CD4-positive, alpha-beta T cell treated with Interleukin-17A for 4 hours (primary cell): Measurements from ENCODE around the gene GLDN.

ENCODE experiments used
- DNase-seq: peaks from one replicate; pipeline ENCODE4 v3.0.0-alpha.2; 2020; ENCODE audit warnings: mixed read lengths

The GLDN gene

DNA sequence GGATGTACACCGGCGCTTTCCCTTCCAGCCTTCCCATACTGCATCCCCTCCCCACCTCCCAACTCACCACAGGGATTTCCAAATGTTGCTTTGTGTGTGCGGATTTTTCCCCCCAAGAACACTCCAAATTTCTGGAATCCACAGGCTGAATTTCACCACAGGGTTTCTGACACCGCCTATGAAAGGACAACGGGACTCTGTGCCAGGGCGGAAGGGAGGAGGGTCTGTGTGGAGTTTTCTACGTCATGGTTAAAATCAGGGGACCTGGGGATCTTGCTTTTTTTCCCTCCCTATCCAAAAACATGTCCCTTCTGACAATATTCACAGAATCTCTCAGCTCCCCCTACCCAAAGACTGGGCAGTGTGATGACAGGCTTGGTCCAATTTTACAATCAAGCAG, 17.7 kb upstream of the GLDN start:
- DNase-seq = no peak

DNA sequence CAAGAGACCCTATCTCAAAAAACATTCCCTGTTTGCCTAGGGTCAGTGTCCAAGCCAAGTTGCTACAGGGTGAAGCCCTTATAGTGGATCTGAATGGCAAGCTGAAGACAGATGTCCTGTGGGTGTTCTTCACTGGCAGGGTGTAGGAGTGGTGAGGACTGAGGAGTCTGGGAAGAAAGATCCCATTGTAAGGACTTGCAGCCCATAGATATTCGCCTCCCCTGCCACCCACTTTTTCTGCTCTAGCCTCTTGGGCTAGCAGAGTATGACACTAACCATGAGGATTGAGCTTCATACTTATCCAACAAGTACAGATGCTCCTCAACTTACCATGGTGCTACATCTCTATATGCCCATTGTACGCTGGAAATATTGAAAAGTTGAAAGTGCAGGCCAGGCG, 16.3 kb upstream of the GLDN start:
- DNase-seq = no peak

DNA sequence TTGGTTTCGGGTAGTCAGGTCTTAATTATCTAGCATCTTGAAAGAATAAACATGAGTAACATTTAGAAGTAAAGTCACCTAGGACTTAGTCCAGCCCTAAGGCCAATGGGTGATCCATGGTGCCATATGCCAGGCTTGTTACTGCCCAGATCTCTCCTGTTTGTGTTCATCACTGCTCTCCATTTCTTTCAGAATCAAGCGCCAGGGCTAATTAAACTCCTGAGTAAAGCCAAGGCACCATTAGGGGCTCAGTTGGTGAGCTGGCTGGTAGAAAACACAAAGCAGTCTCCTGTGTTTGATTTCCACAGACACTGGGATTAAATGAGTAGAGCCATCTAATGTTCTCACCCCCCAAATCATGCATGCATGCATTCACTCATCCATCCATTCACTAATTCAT, 14.4 kb upstream of the GLDN start:
- DNase-seq = no peak

DNA sequence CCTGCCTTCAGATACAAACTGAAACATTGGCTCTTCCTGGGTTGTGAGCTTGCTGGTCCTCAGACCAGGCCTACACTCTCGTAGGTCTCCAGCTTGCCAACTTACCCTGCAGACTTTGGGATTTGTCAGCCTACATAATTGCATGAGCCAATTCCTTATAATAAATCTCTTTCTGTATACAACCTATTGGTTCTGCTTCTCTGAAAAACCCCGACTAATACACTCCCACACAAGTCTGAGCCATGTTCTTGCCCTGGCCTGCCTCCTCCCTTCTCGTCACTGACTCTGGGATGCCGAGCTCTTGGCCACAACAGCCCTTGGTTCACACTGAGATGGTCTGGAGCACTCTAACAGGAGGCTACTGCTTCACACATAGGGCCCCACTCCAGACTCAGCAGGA, 12.5 kb upstream of the GLDN start:
- DNase-seq = no peak

DNA sequence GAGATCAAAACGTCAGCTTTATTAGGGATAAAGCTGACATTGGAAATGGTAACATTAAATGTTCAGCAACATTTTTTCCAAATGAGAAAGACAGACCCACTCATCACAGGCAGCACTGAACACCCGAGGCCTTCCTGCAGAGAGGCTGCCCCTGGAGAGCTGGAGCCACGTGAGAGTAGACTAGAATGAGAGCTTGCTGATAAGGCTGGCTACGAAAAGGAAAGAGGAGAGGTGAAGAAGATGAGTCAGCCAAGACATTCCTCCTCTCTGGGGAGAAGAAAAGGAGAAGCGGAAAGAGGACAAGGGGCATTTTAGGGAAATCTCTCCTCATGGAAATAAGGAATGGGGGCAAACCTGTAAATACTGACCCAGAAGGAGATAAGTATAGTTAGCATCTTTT, 10.3 kb upstream of the GLDN start:
- DNase-seq = no peak

DNA sequence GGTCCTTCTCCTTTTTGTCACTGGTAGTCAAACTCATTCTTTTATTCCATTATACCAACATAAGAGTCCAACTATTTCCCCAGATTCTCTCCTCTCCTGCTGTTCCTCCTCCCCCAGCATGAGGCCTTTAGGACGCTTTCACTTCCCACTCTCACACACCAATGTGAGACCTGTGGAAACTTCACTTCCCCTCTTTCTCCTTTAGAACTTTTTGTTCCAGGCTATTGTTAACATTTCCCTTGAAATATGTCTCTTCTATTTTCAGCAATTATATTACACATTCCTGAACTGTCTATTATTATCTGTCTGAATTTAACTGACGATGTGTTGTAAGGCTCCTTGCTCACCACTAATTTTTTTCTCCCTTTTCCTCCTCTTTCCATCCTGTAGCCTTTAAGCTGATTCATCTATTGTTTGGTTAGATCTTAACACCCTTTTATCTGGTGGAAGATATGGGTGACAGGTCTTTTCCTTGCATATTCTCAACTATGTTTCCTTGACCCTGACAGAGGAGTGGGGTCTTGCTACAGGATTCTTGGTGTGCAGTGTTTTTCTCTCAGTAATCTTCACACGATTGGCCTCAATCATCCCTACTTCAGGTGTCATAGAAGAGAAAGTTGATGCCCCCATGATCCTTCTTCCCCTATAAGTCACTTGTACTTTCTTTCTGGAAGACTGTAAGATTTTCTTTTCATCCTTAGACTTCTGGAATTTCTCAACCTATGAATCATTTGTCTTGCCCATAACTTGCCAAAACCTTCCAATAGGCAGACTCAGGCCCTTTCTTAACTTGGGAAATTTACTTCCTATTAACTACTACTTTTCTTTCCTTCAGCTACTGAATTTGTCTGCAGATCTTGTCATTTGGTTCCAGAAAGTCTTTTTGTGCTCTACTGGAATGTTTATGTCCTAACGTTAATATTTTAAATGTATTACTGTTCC, 9.0 kb upstream of the GLDN start:
- no peak for DNase-seq

DNA sequence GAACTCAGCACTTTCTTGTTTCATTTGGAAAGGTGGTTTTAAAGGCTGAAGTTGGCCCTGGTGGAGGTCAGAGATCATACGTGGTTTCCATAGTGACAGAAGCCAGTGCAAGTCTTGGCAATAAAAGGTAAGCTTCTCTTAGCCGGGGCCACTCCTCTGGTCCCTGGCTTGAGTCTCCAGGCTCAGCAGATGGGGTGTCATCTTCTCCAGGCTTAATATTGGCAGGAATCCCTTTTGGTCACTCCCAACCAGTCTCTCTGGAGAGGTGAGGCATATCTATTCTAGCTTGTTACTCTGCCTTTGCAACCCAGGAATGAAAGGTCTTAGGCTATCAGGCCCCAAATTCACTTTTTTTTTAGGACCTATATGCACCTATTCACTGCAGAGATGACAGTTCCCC, 7.9 kb upstream of the GLDN start:
- DNase-seq = no peak

DNA sequence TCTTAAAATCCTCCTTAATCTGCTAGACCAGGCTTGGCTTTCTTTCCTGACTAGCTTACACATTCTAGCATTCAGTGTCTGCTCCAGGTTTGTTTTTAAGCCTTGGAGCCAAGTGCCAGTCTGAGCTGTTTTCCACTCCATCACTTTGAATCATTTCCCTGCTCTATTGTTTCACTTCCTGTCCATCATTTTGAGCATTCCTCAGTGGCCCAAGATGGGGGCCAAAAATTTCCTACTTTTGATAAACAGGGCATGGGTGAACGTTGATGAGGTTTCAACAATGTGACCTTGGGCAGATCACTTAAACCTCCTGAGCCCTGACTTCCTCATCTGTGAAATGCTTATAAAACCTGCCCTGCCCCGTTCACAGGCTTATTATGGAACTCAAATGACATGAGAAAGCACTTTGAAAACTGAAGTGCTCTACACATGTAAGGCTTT, 7.4 kb upstream of the GLDN start:
- no peak for DNase-seq

DNA sequence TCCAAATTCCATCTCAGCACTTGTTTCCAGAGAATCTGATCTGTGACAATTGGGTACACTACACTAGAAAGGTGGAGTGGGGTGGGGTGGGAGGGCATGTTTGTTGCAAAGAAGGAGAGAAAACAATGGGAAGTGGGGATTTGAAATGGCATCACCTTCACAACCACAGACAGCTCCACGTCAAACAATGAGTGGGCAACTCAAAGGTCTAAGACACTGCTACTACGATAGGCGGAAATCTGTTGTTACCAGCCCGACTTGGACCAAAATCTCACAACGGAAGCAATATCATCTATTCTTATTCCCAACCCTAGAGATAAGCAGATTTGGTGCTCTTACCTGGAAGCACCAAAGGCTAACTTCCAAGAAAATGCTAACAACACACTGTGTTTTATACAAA, 6.4 kb upstream of the GLDN start:
- no peak for DNase-seq

DNA sequence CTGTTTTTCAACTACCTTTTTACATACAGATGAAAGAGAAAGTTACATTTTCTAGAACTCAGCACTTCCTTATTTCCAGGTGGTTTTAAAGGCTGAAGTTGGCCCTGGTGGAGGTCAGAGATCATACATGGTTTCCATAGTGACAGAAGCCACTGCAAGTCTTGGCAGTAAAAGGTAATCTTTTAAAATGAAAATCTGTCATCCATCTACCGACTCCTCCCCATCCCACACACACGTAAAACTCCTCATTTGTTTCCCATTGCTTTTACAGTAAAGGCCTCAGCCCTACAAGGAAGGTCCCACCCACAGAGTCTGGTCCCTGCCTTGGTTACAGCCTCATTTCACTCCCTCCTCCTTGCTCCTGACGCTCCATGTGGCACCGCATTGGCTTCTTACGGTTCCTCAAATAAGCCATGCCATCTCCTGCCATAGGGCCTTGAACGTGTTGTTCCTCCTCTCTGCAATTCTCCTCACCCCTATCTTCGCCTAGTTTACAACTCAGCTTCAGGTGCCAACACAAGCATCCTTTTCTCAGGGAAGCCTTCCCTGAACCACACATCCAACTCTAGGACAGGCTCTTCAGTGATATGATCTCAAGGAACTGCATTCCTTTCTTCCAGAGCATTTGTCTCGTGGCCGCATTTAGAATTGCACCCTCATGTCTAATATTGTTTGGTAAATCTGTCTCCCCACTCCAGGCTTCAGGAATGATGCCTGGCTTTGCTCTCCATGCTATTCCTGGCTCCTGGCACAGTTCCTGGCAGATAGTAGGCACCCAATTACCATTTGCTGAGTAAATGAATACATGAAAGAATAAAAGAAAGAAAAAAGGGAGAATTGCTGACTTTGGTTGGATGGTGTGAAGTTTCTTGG, 5.7 kb upstream of the GLDN start:
- no peak for DNase-seq

DNA sequence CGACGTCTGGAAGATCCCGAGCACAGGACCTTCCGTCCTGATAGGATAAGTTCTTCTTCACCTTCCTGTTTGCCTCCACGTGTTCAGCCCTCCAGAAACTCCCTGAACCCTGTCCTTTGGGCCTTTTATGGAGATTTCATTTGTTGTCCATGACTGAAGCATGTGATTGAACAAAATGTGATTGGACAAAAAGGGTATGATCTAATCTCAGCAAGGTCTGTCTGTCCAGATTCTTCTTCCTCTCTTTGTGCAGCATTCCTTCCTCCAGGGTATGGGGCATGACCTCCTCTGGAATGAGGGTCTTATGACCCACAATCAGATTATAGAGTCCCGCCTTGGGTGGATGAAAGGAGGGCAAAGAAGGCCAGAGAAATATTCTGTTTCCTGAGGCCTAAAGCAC, 3.0 kb upstream of the GLDN start, which contains the start of gene CYP19A1:
Gene CYP19A1, minus strand, starts transcription at position 101 of the 400 bp plus-strand sequence. CDS start 95,684 bp downstream, outside the sequence.
- no peak for DNase-seq

DNA sequence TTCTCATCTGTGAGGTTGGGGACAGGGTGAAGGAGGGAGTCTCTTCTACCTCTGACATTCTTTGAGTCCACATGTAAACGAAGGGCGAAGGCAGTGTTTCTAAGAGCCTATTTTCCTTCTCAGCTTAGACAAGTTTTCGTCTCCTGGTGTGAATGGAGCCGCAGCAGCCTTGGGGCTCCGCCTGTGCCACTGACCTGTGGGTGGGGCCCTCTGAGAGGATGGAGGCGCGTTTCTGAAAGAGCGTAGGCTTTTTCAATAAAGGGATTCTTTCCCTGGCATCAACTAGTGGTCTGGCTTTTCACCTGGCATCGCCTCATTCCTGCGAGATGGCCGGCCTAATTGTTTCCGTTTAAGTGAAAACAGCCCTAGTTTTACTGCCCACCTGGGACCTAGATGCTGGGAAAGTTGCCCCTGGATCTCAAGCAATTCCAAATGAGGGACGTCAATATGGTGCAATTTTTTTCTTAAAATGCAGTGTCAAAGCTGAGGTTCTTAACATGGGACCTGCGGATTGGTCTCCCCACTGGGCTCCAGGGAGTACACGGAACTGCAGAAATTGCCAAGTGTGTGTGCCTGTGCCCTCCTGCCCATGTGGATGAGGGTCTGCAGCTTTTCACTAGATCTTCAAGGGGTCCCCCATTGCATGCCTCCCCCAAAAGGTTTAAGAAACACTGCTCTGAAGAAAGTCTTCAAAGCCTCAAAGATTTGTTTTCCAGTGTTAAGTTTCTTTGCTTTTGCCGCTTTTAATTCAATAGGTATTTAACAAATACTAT, 958 bp downstream of the GLDN start:
- no peak for DNase-seq

DNA sequence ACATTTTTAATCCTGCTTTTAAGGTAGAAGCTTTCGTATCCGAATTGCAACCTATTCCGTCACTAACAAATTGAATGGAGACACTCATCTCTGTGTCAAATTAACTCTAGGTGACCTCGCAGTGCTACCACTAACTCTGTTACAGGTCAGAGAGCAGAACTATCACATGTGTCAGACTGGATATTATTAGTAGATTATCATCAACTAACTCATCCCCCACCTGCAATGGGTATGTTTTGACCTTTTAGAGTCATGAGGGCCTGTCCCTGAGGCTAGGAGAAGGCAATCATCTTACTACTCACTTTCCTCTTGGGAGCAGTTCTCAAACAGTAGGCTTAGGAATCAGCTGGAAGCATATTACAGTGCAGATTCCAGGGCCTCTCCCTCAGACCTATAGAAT, 2.0 kb downstream of the GLDN start:
- DNase-seq = no peak

DNA sequence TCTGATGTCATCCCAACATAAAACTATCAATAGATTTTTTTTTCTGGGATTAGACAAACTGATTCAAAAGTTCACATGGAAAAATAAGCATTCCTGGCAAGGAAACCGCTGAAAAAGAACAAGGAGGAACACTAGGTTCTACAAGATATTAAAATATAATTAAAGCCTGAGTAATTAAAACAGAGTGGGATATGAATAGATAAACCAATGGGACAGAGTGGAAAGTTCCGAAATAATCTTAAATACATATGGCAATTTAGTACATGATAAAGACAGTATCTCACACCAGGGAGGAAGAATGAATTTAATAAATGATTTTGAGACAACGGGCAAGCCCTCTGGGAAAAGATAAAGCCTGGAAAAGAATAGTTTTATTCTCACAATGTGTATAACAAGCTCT, 4.7 kb downstream of the GLDN start:
- no peak for DNase-seq

DNA sequence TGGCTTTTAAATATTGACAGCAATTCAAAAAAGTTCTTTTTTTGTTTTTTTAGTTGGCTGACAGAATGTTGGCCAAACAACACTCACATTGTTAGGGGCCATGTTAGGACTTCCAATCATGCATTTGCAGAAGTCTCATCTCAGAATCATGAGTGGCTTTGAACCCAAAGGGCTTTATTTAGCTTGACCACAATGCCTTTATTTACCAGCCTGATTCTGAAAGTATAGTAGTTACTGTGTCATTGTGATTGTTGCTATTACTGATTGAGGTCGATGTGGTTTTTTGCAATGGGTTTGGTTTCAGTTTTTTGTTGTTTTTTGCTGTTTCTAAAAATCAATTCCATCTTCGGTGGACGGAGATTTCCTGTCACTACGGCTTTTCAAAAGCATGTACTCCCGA, 7.2 kb downstream of the GLDN start:
- no peak for DNase-seq

DNA sequence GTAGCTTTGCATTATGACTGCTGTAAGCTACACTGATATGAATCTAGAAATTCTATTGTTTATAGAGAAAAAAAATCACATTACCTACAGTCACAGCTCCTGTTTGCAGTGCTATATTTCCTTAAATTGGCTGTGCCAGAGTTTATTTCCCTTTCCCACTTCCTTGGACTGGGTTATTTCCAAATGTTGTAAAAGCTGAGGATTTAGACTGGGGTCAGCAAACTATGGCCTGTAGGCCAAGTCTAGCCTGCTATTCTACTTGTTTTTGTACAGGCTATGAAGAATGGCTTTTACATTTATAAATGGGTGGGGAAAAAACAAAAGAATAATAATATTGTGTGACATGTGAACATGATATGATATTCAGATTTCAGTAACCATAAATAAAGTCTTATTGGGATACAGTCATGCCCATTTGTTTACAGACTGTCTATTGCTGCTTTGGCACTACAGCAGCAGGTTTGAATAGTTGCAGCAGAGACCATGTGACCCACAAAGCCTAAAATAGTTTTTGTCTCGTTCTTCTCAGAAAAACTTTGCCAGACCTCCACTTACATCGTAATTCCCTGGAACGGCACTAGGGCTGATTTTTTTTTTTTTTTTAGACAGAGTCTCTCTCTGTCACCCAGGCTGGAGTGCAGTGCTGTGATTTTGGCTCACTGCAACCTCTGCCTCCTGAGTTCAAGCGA, 7.8 kb downstream of the GLDN start:
- no peak for DNase-seq

DNA sequence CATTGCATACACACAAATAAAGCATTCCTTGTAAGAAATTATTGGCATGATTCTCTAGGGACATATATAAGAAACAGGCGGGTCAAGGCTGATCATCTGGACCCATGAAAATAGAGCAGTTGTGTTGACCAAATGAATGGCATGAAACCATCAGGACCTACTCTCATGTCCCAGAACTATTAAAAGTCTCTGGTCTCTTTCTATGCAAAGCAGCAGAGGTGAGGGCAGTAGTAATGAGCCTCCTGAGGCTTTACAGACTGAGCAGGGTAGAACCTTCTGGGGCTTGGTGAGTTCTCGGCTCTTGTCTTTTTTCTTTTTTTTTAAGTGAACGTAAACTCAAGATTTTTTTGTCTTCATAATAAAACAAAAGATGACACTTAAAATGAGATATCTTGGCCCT, 9.3 kb downstream of the GLDN start:
- DNase-seq = no peak

DNA sequence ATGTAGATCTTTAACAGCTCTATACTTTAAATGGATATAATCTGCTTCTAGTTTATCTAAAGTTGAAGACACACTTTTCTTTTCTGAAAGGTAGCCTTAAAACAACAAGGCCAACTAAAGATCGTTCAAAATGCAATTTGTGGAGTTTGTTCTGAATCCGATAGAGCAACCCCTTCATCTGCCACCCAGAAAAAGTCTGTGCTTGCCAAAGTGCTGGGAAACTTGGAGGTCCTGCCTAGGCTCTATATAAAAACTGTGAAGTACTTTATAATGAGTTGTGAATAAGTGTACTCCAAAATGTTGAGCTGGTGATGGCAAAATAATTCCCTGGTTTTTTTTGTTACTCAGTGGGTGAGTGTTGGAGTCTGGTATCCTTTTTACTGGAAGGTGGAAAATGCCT, 12.5 kb downstream of the GLDN start:
- no peak for DNase-seq

DNA sequence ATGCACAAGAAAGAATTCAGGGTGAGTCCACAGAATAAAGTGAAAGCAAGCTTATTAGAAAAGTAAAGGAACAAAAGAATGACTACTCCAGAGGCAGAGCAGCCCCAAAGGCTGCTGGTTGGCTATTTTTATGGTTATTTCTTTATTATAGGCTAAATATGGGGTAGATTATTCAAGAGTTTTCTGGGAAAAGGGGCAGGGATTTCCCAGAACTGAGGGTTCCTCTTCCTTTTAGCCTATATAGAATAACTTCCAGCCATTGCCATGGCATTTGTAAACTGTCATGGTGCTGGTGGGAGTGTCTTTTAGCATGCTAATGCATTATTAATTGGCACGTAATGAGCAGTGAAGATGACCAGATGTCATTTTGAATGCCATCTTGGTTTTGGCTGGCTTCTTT, 13.6 kb downstream of the GLDN start:
- no peak for DNase-seq

DNA sequence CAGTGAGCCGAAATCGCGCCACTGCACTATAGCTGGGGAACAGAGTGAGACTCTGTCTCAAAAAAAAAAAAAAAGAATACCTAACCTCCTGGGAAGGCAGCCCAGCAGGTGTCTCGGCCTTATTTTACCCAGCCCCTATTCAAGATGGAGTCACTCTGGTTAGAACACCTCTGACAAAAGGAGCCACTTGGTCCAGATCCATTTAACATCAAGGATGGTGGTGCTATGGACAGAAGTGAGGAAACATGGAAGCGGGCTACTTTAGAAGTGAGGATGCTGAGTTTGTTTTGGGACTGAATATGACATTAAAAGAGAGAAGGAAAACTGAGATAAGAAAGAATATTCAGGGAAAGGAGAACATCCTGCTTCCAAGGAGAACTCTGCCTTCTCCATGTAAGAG, 14.7 kb downstream of the GLDN start:
- no peak for DNase-seq

DNA sequence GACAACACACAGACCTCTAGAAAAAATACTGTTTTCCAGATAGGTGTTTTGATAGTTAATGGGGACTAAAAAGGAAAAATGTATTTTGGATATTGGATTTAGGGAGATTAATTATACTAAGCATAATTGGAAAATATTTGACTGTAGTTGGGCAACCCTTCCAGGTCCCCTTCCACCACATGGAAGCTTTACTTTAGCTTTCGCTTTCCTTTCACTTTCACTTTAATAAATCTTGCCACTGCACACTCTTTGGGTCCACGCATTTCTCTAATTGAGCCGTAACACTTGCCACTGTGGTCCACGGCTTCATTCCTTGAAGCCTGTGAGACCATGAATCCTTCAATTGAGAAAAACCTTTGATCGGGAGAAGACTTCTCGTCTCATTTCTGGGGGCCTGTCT, 15.5 kb downstream of the GLDN start:
- DNase-seq = no peak

DNA sequence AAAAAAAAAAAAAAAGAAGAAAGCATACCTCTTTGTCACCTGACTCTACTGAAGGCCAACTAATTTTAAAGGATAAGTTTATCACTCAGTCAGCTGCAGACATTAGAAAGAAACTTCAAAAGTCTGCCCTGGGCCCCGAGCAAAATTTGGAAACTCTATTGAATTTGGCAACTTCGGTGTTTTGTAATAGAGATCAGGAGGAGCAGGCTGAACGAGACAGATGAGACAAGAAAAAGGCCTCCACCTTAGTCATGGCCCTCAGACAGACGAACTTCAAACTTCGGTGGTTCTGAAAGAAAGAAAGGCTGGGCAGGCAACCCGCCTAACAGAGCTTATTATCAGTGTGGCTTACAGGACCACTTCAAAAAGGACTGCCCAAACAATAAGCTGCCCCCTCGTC, 18.5 kb downstream of the GLDN start:
- no peak for DNase-seq

DNA sequence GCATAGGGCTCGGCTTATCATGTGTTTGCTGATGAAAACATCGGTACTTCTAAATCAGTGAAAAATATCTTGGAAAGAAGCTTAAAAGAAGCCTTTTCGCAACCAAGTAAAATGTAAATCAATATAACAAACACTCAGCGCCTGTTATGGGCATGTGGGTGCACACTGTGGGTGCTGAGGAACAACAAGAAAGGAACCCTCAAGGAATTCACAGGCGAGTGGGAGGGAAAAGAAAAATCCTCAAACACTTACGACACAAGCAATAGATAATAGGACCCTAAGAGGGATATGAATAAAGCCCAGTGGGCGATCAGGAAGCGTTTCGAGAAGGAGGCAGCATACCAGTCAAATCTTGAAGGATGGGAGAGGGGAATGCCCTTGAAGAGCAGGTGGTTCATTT, 21.9 kb downstream of the GLDN start:
- DNase-seq = no peak
